ENCODE measurements around the gene CDC14B.

Gene CDC14B

GRCh38 chr9:96490534-96491078 is 129.0 kb downstream of the CDC14B start:
- Histone ChIP-seq H3K18ac (ENCODE audit: low read length) (no peak overlapping the region), H3K4ac (ENCODE audit: low read depth, low read length) (no peak overlapping the region), H4K8ac (ENCODE audit: low read depth, low read length) (no peak overlapping the region), H3K9me3 (ENCODE audit: insufficient read depth, low read depth, low read length) (no peaks in the 10 kb centered on the region), H3K79me2 (ENCODE audit: control insufficient read depth, insufficient read depth, low read length, poor library complexity) (no peaks in the 10 kb centered on the region), H4K12ac (ENCODE audit: low read depth, low read length) (no peak overlapping the region), H2BK120ac (ENCODE audit: insufficient read depth, low read length, poor library complexity) (no peak overlapping the region), H3K79me1 (ENCODE audit: low read length) (no peaks in the 10 kb centered on the region), H3K14ac (ENCODE audit: low read length) (no peak overlapping the region), H3K27me3 (ENCODE audit: insufficient read depth, low read length) (no peaks in the 10 kb centered on the region), H2AFZ (ENCODE audit: insufficient read depth, low read length, poor library complexity) (no peak overlapping the region), H2BK12ac (ENCODE audit: low read length) (no peak overlapping the region), H3K4me3 (ENCODE audit: low read depth, low read length) (no peak overlapping the region), H3K36me3 (ENCODE audit: control insufficient read depth in 1 of 2, insufficient read depth in 2 of 2, low read length in 2 of 2) (peaks cover 42 to 48% of the 10 kb centered on the region in 2 experiments), H3K23ac (ENCODE audit: low read length) (no peak overlapping the region), H3K4me2 (ENCODE audit: low read length) (no peak overlapping the region), H3K9ac (ENCODE audit: low read length) (no peak overlapping the region), H3K4me1 (ENCODE audit: control insufficient read depth in 1 of 2, insufficient read depth in 2 of 2, low read length in 2 of 2) (peaks cover 0 to 2% of the 10 kb centered on the region in 2 experiments), H4K91ac (ENCODE audit: low read depth, low read length) (no peak overlapping the region), H2BK5ac (ENCODE audit: low read depth, low read length, poor library complexity) (no peak overlapping the region), H2AK5ac (ENCODE audit: low read length) (no peak overlapping the region), H3K27ac (ENCODE audit: low read depth, low read length) (no peak overlapping the region)
- no CpG with 5 or more reads among the region's 10 CpGs for WGBS (ENCODE audit: extremely low coverage, insufficient coverage, insufficient read length)
- no peak for DNase-seq

DNA sequence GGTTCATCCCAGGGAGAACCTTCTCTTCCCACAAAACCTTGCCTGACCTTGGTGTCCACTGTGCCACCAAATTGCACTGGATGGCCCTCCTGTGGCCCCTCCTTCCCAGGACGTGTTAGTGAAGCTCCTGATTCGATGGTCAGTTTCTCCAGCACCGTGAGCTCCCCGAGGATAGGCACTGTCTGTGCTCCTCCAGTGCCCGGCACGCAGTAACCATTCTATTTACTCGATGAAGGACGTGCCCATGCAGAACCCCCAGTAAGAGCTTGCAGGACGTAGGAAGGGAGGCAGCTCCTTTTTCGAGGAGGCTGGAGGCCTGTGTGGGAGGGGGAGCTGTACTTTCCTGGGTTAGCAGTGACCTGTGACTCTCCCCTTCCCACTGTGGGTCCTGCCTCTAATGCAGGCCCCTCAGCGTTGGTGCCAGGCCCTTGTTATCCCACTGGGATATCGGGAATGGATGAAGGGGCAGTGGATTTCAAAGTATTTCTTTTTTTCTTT is 130.1 kb downstream of the CDC14B start:
- H3K4ac ChIP-seq (ENCODE audit: low read depth, low read length), result no peak overlapping the region
- H3K4me3 ChIP-seq (ENCODE audit: low read depth, low read length), result no peak overlapping the region
- no peaks in the 10 kb centered on the region for H3K27me3 ChIP-seq (ENCODE audit: insufficient read depth, low read length)
- no peak overlapping the region for H4K12ac ChIP-seq (ENCODE audit: low read depth, low read length)
- no peak overlapping the region for H4K8ac ChIP-seq (ENCODE audit: low read depth, low read length)
- no peak overlapping the region for H3K14ac ChIP-seq (ENCODE audit: low read length)
- no CpG with 5 or more reads among the region's 12 CpGs for WGBS (ENCODE audit: extremely low coverage, insufficient coverage, insufficient read length)
- no peak for DNase-seq
- H2BK5ac ChIP-seq (ENCODE audit: low read depth, low read length, poor library complexity), result no peak overlapping the region
- H4K91ac ChIP-seq (ENCODE audit: low read depth, low read length), result no peak overlapping the region
- no peak overlapping the region for H3K27ac ChIP-seq (ENCODE audit: low read depth, low read length)
- no peak overlapping the region for H3K18ac ChIP-seq (ENCODE audit: low read length)
- H3K23ac ChIP-seq (ENCODE audit: low read length), result no peak overlapping the region
- no peak overlapping the region for H3K9ac ChIP-seq (ENCODE audit: low read length)
- H2AFZ ChIP-seq (ENCODE audit: insufficient read depth, low read length, poor library complexity), result no peak overlapping the region
- H2BK120ac ChIP-seq (ENCODE audit: insufficient read depth, low read length, poor library complexity), result no peak overlapping the region
- H2AK5ac ChIP-seq (ENCODE audit: low read length), result no peak overlapping the region
- H3K79me1 ChIP-seq (ENCODE audit: low read length), result no peaks in the 10 kb centered on the region
- peaks cover 46 to 54% of the 10 kb centered on the region in 2 experiments for H3K36me3 ChIP-seq (ENCODE audit: control insufficient read depth in 1 of 2, insufficient read depth in 2 of 2, low read length in 2 of 2)
- H3K9me3 ChIP-seq (ENCODE audit: insufficient read depth, low read depth, low read length), result no peaks in the 10 kb centered on the region
- no peak overlapping the region for H2BK12ac ChIP-seq (ENCODE audit: low read length)
- H3K4me2 ChIP-seq (ENCODE audit: low read length), result no peak overlapping the region
- H3K79me2 ChIP-seq (ENCODE audit: control insufficient read depth, insufficient read depth, low read length, poor library complexity), result no peaks in the 10 kb centered on the region
- H3K4me1 ChIP-seq (ENCODE audit: control insufficient read depth in 1 of 2, insufficient read depth in 2 of 2, low read length in 2 of 2), result peaks cover 0 to 2% of the 10 kb centered on the region in 2 experiments

GRCh38 chr9:96487949-96488348 is 131.7 kb downstream of the CDC14B start:
- Histone ChIP-seq H3K79me1 (ENCODE audit: low read length) (no peaks in the 10 kb centered on the region), H3K4ac (ENCODE audit: low read depth, low read length) (no peak overlapping the region), H3K79me2 (ENCODE audit: control insufficient read depth, insufficient read depth, low read length, poor library complexity) (no peaks in the 10 kb centered on the region), H3K27ac (ENCODE audit: low read depth, low read length) (no peak overlapping the region), H3K9ac (ENCODE audit: low read length) (no peak overlapping the region), H3K9me3 (ENCODE audit: insufficient read depth, low read depth, low read length) (no peaks in the 10 kb centered on the region), H3K23ac (ENCODE audit: low read length) (no peak overlapping the region), H3K4me1 (ENCODE audit: control insufficient read depth in 1 of 2, insufficient read depth in 2 of 2, low read length in 2 of 2) (peaks cover 0 to 2% of the 10 kb centered on the region in 2 experiments), H3K4me3 (ENCODE audit: low read depth, low read length) (no peak overlapping the region), H3K18ac (ENCODE audit: low read length) (no peak overlapping the region), H3K36me3 (ENCODE audit: control insufficient read depth in 1 of 2, insufficient read depth in 2 of 2, low read length in 2 of 2) (peaks cover 43 to 51% of the 10 kb centered on the region in 2 experiments), H3K4me2 (ENCODE audit: low read length) (no peak overlapping the region), H2BK5ac (ENCODE audit: low read depth, low read length, poor library complexity) (no peak overlapping the region), H2BK12ac (ENCODE audit: low read length) (no peak overlapping the region), H2BK120ac (ENCODE audit: insufficient read depth, low read length, poor library complexity) (no peak overlapping the region), H4K8ac (ENCODE audit: low read depth, low read length) (no peak overlapping the region), H2AK5ac (ENCODE audit: low read length) (no peak overlapping the region), H2AFZ (ENCODE audit: insufficient read depth, low read length, poor library complexity) (no peak overlapping the region), H3K14ac (ENCODE audit: low read length) (no peak overlapping the region), H4K91ac (ENCODE audit: low read depth, low read length) (no peak overlapping the region), H4K12ac (ENCODE audit: low read depth, low read length) (no peak overlapping the region), H3K27me3 (ENCODE audit: insufficient read depth, low read length) (no peaks in the 10 kb centered on the region)
- no peak for DNase-seq
- no CpG with 5 or more reads among the region's 10 CpGs for WGBS (ENCODE audit: extremely low coverage, insufficient coverage, insufficient read length)

- Histone ChIP-seq H3K9ac (ENCODE audit: low read length) (no peak overlapping the region), H3K36me3 (ENCODE audit: control insufficient read depth in 1 of 2, insufficient read depth in 2 of 2, low read length in 2 of 2) (peaks cover 37 to 45% of the 10 kb centered on the region in 2 experiments), H2AFZ (ENCODE audit: insufficient read depth, low read length, poor library complexity) (no peak overlapping the region), H3K4ac (ENCODE audit: low read depth, low read length) (no peak overlapping the region), H2AK5ac (ENCODE audit: low read length) (no peak overlapping the region), H4K91ac (ENCODE audit: low read depth, low read length) (no peak overlapping the region), H3K14ac (ENCODE audit: low read length) (no peak overlapping the region), H3K4me3 (ENCODE audit: low read depth, low read length) (no peak overlapping the region), H3K79me2 (ENCODE audit: control insufficient read depth, insufficient read depth, low read length, poor library complexity) (no peaks in the 10 kb centered on the region), H2BK5ac (ENCODE audit: low read depth, low read length, poor library complexity) (no peak overlapping the region), H3K9me3 (ENCODE audit: insufficient read depth, low read depth, low read length) (no peaks in the 10 kb centered on the region), H3K27me3 (ENCODE audit: insufficient read depth, low read length) (no peaks in the 10 kb centered on the region), H3K79me1 (ENCODE audit: low read length) (no peaks in the 10 kb centered on the region), H3K4me2 (ENCODE audit: low read length) (no peak overlapping the region), H2BK12ac (ENCODE audit: low read length) (no peak overlapping the region), H4K8ac (ENCODE audit: low read depth, low read length) (no peak overlapping the region), H3K23ac (ENCODE audit: low read length) (no peak overlapping the region), H3K18ac (ENCODE audit: low read length) (no peak overlapping the region), H3K4me1 (ENCODE audit: control insufficient read depth in 1 of 2, insufficient read depth in 2 of 2, low read length in 2 of 2) (peaks cover 0 to 2% of the 10 kb centered on the region in 2 experiments), H2BK120ac (ENCODE audit: insufficient read depth, low read length, poor library complexity) (no peak overlapping the region), H4K12ac (ENCODE audit: low read depth, low read length) (no peak overlapping the region), H3K27ac (ENCODE audit: low read depth, low read length) (no peak overlapping the region)
- no peak for DNase-seq
- WGBS (ENCODE audit: extremely low coverage, insufficient coverage, insufficient read length), result no CpG with 5 or more reads among the region's 1 CpG
Observed at GRCh38 chr9:96487029-96487396, 132.6 kb downstream of the CDC14B start.
